ENCODE measurements around the gene CLNK.

CLNK gene

DNA sequence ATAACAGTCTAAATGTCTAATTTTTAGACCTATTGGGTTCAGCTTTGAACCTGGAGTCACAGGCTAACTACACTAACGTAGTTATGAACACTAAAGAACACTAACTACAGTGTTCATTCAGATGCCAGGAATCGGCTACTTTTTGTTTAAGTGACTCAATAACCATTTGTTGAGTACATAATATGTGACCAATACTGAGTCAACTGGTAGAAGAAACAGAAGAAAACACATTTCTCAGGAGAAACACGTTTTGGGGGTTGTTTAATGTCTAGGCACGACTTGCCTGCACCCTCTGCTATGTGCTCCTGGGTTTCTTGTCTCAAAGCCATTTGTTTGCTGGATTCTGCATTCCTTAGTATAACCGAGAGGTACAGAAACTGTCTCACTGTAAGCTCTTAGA, 18.6 kb upstream of the CLNK start:
- Histone ChIP-seq H3K4me1 (ENCODE audit: control insufficient read depth in 1 of 2, insufficient read depth in 2 of 2, low read length in 2 of 2) (peaks cover 0 to 11% of the 10 kb centered on the region in 2 donors), H3K27ac (ENCODE audit: low read depth, low read length) (no peak overlapping the region), H3K36me3 (ENCODE audit: control insufficient read depth in 1 of 2, insufficient read depth in 2 of 2, low read length in 2 of 2) (no peaks in the 10 kb centered on the region), H3K9me3 (ENCODE audit: control insufficient read depth in 1 of 2, low read length in 2 of 2) (peaks cover 0 to 2% of the 10 kb centered on the region in 2 donors), H3K9ac (ENCODE audit: low read depth in 1 of 2, low read length in 2 of 2) (no peak overlapping the region), H3K4me3 (ENCODE audit: low read depth in 1 of 2, low read length in 2 of 2) (no peak overlapping the region), H3K27me3 (ENCODE audit: control insufficient read depth in 1 of 2, insufficient read depth in 2 of 2, low read length in 2 of 2) (no peaks in the 10 kb centered on the region)

DNA sequence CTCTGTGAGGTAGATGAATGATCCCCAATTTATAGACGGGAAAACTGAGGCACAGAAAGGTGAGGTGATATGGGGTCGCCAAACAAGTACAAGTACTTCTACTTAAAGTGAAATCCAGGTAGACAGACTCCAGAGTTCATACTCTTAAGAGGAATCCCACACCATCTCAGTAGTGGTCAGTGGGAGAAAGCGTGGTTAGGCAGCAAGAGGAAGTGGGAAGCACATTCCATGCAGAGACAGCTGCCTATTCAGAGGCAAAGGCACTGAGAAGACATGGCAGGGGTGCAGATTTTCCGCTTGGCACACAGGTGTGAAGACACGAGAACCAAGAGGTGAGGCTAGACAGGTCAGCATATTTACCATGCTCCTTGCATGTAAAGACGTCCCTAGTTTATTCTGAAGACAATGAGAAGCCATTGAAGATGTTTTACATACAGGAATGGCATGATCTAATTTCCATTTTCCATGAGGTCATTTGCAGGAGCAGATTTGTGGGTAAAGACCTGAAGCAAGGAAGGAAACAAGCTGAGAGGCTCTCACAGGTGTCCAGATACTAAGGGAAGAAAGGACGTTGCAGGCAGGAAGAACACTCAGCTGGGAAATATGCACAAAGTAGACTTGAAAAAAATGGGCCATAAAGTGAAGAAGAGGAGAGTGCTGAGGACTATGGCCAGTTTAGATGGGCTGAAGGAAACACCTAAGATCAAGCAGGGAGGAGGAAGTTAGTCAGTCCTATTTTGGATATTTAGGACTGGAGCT, 17.3 kb upstream of the CLNK start:
- Histone ChIP-seq H3K4me3 (ENCODE audit: low read depth in 1 of 2, low read length in 2 of 2) (no peak overlapping the region), H3K9me3 (ENCODE audit: control insufficient read depth in 1 of 2, low read length in 2 of 2) (peaks cover 0 to 2% of the 10 kb centered on the region in 2 donors), H3K36me3 (ENCODE audit: control insufficient read depth in 1 of 2, insufficient read depth in 2 of 2, low read length in 2 of 2) (no peaks in the 10 kb centered on the region), H3K27me3 (ENCODE audit: control insufficient read depth in 1 of 2, insufficient read depth in 2 of 2, low read length in 2 of 2) (no peaks in the 10 kb centered on the region), H3K9ac (ENCODE audit: low read depth in 1 of 2, low read length in 2 of 2) (no peak overlapping the region), H3K27ac (ENCODE audit: low read depth, low read length) (no peak overlapping the region), H3K4me1 (ENCODE audit: control insufficient read depth in 1 of 2, insufficient read depth in 2 of 2, low read length in 2 of 2) (peaks cover 0 to 21% of the 10 kb centered on the region in 2 donors)

DNA sequence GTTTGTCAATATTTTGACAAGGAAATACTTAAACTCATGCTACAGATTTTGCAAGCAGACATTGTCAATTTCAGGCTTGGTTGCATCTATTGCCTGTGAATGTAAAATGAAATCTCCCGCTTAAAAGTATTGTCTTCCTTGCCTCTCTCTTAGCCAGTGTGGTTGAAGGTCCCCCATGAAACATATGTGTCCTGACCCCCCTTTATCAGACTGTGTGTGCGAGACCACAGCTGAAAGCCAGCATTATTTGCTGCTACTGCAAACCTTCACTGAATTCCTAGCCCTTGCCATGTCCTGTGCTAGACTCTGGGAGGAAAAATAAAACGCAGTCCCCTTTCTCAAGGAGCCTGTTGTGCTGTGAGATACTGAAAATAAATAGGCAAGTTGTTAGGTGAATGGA, 16.6 kb upstream of the CLNK start:
- Histone ChIP-seq H3K4me3 (ENCODE audit: low read depth in 1 of 2, low read length in 2 of 2) (no peak overlapping the region), H3K9ac (ENCODE audit: low read depth in 1 of 2, low read length in 2 of 2) (no peak overlapping the region), H3K9me3 (ENCODE audit: control insufficient read depth in 1 of 2, low read length in 2 of 2) (peaks cover 0 to 2% of the 10 kb centered on the region in 2 donors), H3K27ac (ENCODE audit: low read depth, low read length) (no peak overlapping the region), H3K36me3 (ENCODE audit: control insufficient read depth in 1 of 2, insufficient read depth in 2 of 2, low read length in 2 of 2) (no peaks in the 10 kb centered on the region), H3K4me1 (ENCODE audit: control insufficient read depth in 1 of 2, insufficient read depth in 2 of 2, low read length in 2 of 2) (peaks cover 0 to 27% of the 10 kb centered on the region in 2 donors), H3K27me3 (ENCODE audit: control insufficient read depth in 1 of 2, insufficient read depth in 2 of 2, low read length in 2 of 2) (no peaks in the 10 kb centered on the region)

DNA sequence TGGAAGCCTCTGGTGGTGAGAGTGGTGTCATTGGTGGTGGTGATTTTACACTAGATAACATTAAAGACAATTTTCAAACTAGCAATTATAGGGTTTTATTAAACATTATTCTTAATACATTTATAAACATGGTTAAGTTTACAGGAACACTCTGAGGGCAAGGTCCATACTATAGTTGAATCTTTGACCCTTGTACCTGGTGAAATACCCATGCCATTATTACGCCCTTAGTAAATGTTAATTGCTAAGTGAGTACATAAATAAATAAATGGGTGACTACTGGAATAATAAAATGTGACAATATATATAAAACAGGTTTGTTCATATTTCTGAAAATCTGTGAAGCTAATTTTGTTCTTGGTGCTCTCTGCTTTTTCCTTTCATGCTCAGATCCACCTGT, 13.6 kb upstream of the CLNK start:
- Histone ChIP-seq H3K27me3 (ENCODE audit: control insufficient read depth in 1 of 2, insufficient read depth in 2 of 2, low read length in 2 of 2) (no peaks in the 10 kb centered on the region), H3K4me1 (ENCODE audit: control insufficient read depth in 1 of 2, insufficient read depth in 2 of 2, low read length in 2 of 2) (peaks cover 0 to 39% of the 10 kb centered on the region in 2 donors), H3K9ac (ENCODE audit: low read depth in 1 of 2, low read length in 2 of 2) (no peak overlapping the region), H3K36me3 (ENCODE audit: control insufficient read depth in 1 of 2, insufficient read depth in 2 of 2, low read length in 2 of 2) (no peaks in the 10 kb centered on the region), H3K27ac (ENCODE audit: low read depth, low read length) (peak overlapping the region; percentile 14), H3K9me3 (ENCODE audit: control insufficient read depth in 1 of 2, low read length in 2 of 2) (peaks cover 0 to 2% of the 10 kb centered on the region in 2 donors), H3K4me3 (ENCODE audit: low read depth in 1 of 2, low read length in 2 of 2) (peak overlapping the region in 1 of 2 donors; percentile 23)

DNA sequence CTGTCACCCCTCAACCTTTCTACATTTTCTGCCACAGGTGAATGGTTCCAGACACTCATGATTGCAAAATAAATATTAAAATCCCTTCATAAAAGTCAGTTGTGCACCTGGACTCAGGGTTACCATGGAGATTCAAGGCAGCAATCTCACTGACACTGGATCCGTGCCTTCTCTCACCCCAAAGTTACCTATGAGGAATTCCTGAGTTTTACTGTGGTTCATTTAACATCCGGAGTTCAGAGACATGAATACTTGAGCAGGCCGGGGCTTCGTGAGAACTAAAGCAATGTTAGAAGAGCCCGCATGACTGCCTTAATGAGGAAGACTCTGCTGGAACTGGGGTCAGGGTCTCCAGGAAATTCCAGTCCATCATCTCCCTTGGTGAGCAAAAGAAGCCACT, 12.5 kb upstream of the CLNK start:
- Histone ChIP-seq H3K9ac (ENCODE audit: low read depth in 1 of 2, low read length in 2 of 2) (no peak overlapping the region), H3K9me3 (ENCODE audit: control insufficient read depth in 1 of 2, low read length in 2 of 2) (peaks cover 0 to 2% of the 10 kb centered on the region in 2 donors), H3K4me1 (ENCODE audit: control insufficient read depth in 1 of 2, insufficient read depth in 2 of 2, low read length in 2 of 2) (peaks cover 0 to 43% of the 10 kb centered on the region in 2 donors), H3K4me3 (ENCODE audit: low read depth in 1 of 2, low read length in 2 of 2) (no peak overlapping the region), H3K36me3 (ENCODE audit: control insufficient read depth in 1 of 2, insufficient read depth in 2 of 2, low read length in 2 of 2) (no peaks in the 10 kb centered on the region), H3K27ac (ENCODE audit: low read depth, low read length) (no peak overlapping the region), H3K27me3 (ENCODE audit: control insufficient read depth in 1 of 2, insufficient read depth in 2 of 2, low read length in 2 of 2) (no peaks in the 10 kb centered on the region)

DNA sequence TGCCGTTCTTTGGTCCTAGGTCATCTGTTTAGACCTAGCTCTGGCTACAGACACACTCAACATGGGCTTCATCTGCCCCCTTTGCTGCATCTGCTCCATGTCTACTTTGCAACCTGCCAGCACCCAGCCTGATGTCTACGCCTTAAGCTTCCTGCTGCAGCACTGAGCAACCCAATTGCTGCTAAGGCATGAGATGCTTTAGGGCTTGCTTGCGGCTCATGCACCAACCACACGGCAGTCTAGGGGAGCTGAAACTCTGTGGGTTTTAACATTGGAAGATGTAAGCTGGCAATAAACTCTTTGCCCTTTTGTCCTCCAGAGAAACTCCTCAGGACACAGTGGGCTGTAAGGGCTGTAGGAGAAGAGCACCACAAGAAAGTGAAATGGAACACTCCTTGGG, 11.7 kb upstream of the CLNK start:
- no peaks in the 10 kb centered on the region for H3K27me3 ChIP-seq (ENCODE audit: control insufficient read depth in 1 of 2, insufficient read depth in 2 of 2, low read length in 2 of 2)
- peaks cover 3 to 51% of the 10 kb centered on the region in 2 donors for H3K4me1 ChIP-seq (ENCODE audit: control insufficient read depth in 1 of 2, insufficient read depth in 2 of 2, low read length in 2 of 2)

DNA sequence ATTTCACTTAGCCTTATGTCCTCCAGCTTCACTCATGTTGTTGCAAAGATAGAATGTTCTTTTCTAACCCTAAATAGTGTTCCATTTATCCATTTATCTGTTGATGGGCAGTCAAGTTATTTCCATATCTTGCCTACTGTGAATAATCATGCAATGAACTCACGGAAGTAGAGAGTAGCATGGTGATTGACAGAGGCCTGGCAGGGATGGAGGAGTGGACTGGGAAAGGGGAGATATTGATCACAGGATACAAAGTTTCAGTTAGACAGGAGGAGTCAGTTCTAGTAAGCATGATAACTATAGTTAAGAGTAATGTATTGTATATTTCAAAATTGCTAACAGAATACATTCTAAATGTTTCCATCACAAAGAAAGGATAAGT, 10.3 kb upstream of the CLNK start:
- Histone ChIP-seq H3K36me3 (ENCODE audit: control insufficient read depth in 1 of 2, insufficient read depth in 2 of 2, low read length in 2 of 2) (no peaks in the 10 kb centered on the region), H3K27me3 (ENCODE audit: control insufficient read depth in 1 of 2, insufficient read depth in 2 of 2, low read length in 2 of 2) (no peaks in the 10 kb centered on the region), H3K9ac (ENCODE audit: low read depth in 1 of 2, low read length in 2 of 2) (no peak overlapping the region), H3K9me3 (ENCODE audit: control insufficient read depth in 1 of 2, low read length in 2 of 2) (peaks cover 0 to 2% of the 10 kb centered on the region in 2 donors), H3K27ac (ENCODE audit: low read depth, low read length) (no peak overlapping the region), H3K4me1 (ENCODE audit: control insufficient read depth in 1 of 2, insufficient read depth in 2 of 2, low read length in 2 of 2) (peaks cover 3 to 47% of the 10 kb centered on the region in 2 donors), H3K4me3 (ENCODE audit: low read depth in 1 of 2, low read length in 2 of 2) (no peak overlapping the region)

More for the DNA sequence above, 11.7 kb upstream of the CLNK start:
- Histone ChIP-seq H3K9ac (ENCODE audit: low read depth in 1 of 2, low read length in 2 of 2) (no peak overlapping the region), H3K27ac (ENCODE audit: low read depth, low read length) (no peak overlapping the region), H3K4me3 (ENCODE audit: low read depth in 1 of 2, low read length in 2 of 2) (no peak overlapping the region), H3K36me3 (ENCODE audit: control insufficient read depth in 1 of 2, insufficient read depth in 2 of 2, low read length in 2 of 2) (no peaks in the 10 kb centered on the region), H3K9me3 (ENCODE audit: control insufficient read depth in 1 of 2, low read length in 2 of 2) (peaks cover 0 to 2% of the 10 kb centered on the region in 2 donors)

DNA sequence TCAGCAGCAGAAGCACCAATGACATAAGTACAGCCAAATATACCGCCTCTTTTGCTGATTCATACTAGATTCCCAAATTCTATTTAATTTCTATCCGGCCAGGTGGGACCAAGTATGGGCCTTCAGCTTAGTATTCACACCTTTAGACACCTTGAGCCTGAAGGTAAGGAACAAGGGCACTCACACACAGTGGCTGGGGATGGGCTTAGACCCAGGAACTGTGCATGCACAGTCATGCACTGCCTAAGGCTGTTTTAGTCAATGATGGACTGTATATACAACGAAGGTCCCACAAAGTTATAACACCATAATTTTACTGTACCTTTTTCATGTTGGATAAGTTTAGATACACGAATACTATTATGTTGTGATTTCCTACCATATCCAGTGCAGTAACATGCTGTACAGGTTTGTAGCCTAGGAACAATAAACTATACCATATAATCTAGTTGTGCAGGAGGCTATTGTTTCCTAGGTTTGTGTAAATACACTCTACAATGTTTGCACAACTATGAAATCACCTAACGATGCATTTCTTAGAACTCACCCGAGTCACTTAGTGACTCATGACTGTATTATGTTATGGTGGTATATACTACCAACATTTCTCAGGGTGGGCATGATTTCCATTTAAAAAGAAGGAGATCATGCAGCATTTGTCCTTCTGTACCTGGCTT, 9.7 kb upstream of the CLNK start:
- no peak overlapping the region for H3K27ac ChIP-seq (ENCODE audit: low read depth, low read length)
- H3K9me3 ChIP-seq (ENCODE audit: control insufficient read depth in 1 of 2, low read length in 2 of 2): peaks cover 0 to 2% of the 10 kb centered on the region in 2 donors
- H3K9ac ChIP-seq (ENCODE audit: low read depth in 1 of 2, low read length in 2 of 2): no peak overlapping the region
- peaks cover 3 to 47% of the 10 kb centered on the region in 2 donors for H3K4me1 ChIP-seq (ENCODE audit: control insufficient read depth in 1 of 2, insufficient read depth in 2 of 2, low read length in 2 of 2)
- no peaks in the 10 kb centered on the region for H3K36me3 ChIP-seq (ENCODE audit: control insufficient read depth in 1 of 2, insufficient read depth in 2 of 2, low read length in 2 of 2)
- no peaks in the 10 kb centered on the region for H3K27me3 ChIP-seq (ENCODE audit: control insufficient read depth in 1 of 2, insufficient read depth in 2 of 2, low read length in 2 of 2)
- no peak overlapping the region for H3K4me3 ChIP-seq (ENCODE audit: low read depth in 1 of 2, low read length in 2 of 2)

DNA sequence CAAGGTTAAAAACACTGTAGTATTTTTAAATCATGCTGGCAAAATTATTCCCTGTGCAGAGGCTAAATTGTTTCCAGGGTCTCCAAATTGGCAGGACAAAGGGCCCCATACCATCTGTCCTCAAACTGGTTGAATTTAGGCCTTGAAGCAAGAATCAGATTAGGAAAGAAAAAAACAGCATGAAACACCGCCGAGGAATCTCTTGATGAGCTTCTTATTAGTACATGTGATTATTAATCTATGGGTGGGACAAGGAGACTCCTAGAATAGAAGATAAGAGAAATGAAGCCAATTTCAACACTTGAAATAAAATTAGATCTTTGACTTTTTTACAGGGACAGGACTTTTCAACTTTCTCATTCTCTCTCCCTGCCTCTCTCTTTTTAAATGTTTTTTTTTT, 7.1 kb upstream of the CLNK start:
- no peaks in the 10 kb centered on the region for H3K27me3 ChIP-seq (ENCODE audit: control insufficient read depth in 1 of 2, insufficient read depth in 2 of 2, low read length in 2 of 2)
- H3K36me3 ChIP-seq (ENCODE audit: control insufficient read depth in 1 of 2, insufficient read depth in 2 of 2, low read length in 2 of 2): no peaks in the 10 kb centered on the region
- H3K9me3 ChIP-seq (ENCODE audit: control insufficient read depth in 1 of 2, low read length in 2 of 2): no peaks in the 10 kb centered on the region
- H3K27ac ChIP-seq (ENCODE audit: low read depth, low read length): no peak overlapping the region
- no peak overlapping the region for H3K4me3 ChIP-seq (ENCODE audit: low read depth in 1 of 2, low read length in 2 of 2)
- no peak overlapping the region for H3K9ac ChIP-seq (ENCODE audit: low read depth in 1 of 2, low read length in 2 of 2)
- H3K4me1 ChIP-seq (ENCODE audit: control insufficient read depth in 1 of 2, insufficient read depth in 2 of 2, low read length in 2 of 2): peaks cover 3 to 29% of the 10 kb centered on the region in 2 donors

DNA sequence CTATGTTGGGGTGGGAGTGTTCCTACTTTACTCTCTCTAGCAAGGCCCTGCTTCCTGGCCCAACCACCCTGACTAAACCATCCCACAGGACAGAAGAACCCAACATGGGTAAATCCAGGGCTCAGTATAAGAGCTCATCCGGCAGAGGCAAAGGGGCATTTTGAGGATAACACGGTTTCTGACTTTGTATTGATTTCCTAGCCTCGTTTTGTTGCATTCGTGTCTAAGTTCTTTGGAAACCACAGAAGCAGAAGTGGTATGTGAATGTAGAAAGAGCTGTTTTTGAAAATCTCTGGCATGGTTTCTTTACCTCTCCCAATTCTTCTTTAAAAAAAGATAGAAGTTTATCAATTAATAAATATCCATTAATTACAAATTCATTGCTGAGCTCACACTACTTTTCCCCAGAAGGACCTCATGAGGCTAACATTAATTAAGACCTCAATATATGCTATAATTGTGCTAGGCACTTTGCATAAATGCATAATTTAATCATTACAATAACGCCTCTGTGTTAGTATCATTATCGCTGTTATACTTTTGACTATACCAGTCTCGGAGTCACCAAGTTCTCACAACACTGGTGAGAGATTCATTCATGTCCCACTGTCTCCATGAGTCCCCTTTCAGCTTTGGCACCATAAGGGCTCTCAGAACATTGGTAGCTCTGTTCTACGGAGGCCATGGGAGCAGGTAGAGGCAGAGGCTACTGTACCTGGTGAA, 5.8 kb upstream of the CLNK start:
- Histone ChIP-seq H3K4me1 (ENCODE audit: control insufficient read depth in 1 of 2, insufficient read depth in 2 of 2, low read length in 2 of 2) (peaks cover 3 to 22% of the 10 kb centered on the region in 2 donors), H3K9me3 (ENCODE audit: control insufficient read depth in 1 of 2, low read length in 2 of 2) (no peaks in the 10 kb centered on the region), H3K27me3 (ENCODE audit: control insufficient read depth in 1 of 2, insufficient read depth in 2 of 2, low read length in 2 of 2) (no peaks in the 10 kb centered on the region), H3K9ac (ENCODE audit: low read depth in 1 of 2, low read length in 2 of 2) (no peak overlapping the region), H3K4me3 (ENCODE audit: low read depth in 1 of 2, low read length in 2 of 2) (no peak overlapping the region), H3K36me3 (ENCODE audit: control insufficient read depth in 1 of 2, insufficient read depth in 2 of 2, low read length in 2 of 2) (no peaks in the 10 kb centered on the region), H3K27ac (ENCODE audit: low read depth, low read length) (no peak overlapping the region)

Measured in duodenal mucosa (tissue), 2 donors.